Smooth muscle cell (in vitro differentiated cells): ENCODE data around the gene PSMC6. TPM values are rescaled to one million over a fixed set of nuclear protein-coding genes. Genes with fewer than 3 reads are reported as not detected.

Experiments used
- DNase-seq: peaks from one replicate; lab custom pipeline; 2025; ENCODE audit not compliant: unreplicated experiment; lab: John Stamatoyannopoulos, UW
- H2AFZ ChIP-seq: fragments of 200-600 bp; sonication (generic); 2 replicates; pipeline ENCODE4 v1.6.0; 2016; ENCODE audit warnings: antibody characterized with exemption, low read depth, mild to moderate bottlenecking
- H3F3A ChIP-seq: fragments of 200-600 bp; sonication (generic); 2 replicates; pipeline ENCODE4 v1.6.0; 2017; ENCODE audit warnings: antibody characterized with exemption, low read depth
- H3K27ac ChIP-seq: fragments of 200-600 bp; sonication (generic); 2 replicates; pipeline ENCODE4 v1.5.1; 2016; ENCODE audit warnings: low read depth, mild to moderate bottlenecking
- H3K27me3 ChIP-seq: fragments of 200-600 bp; sonication (generic); 2 replicates; pipeline ENCODE4 v1.6.1; 2016; ENCODE audit warnings: low read depth, mild to moderate bottlenecking
- H3K36me3 ChIP-seq: fragments of 200-600 bp; sonication (generic); 2 replicates; pipeline ENCODE4 v1.5.1; 2016; ENCODE audit warnings: low read depth
- H3K4me1 ChIP-seq: fragments of 200-600 bp; sonication (generic); 2 replicates; pipeline ENCODE4 v1.5.1; 2016; ENCODE audit warnings: low read depth
- H3K4me2 ChIP-seq: fragments of 200-600 bp; sonication (generic); 2 replicates; pipeline ENCODE4 v1.6.0; 2016; ENCODE audit warnings: mild to moderate bottlenecking
- H3K4me3 ChIP-seq: fragments of 200-600 bp; sonication (generic); 2 replicates; pipeline ENCODE4 v1.5.1; 2016; ENCODE audit warnings: mild to moderate bottlenecking
- H3K79me2 ChIP-seq: fragments of 200-600 bp; sonication (generic); 2 replicates; pipeline ENCODE4 v1.6.0; 2016; ENCODE audit warnings: low read depth, mild to moderate bottlenecking
- H3K9ac ChIP-seq: fragments of 200-600 bp; sonication (generic); 2 replicates; pipeline ENCODE4 v1.6.0; 2016; ENCODE audit warnings: low read depth
- H3K9me3 ChIP-seq: fragments of 200-600 bp; sonication (generic); replicated peaks from 2 replicates; pipeline ENCODE4 v1.5.1; 2016; ENCODE audit warnings: low read depth
- H4K20me1 ChIP-seq: fragments of 200-600 bp; sonication (generic); 2 replicates; pipeline ENCODE4 v1.6.0; 2016; ENCODE audit warnings: low read depth
- CTCF ChIP-seq: fragments of 200-600 bp; sonication (generic); IDR thresholded peaks from 2 replicates; pipeline ENCODE4 v1.5.1; 2017; ENCODE audit warnings: borderline replicate concordance, mild to moderate bottlenecking, antibody characterized with exemption; ENCODE audit not compliant: insufficient read depth, poor library complexity, severe bottlenecking
- WGBS: methylation state at CpG from one replicate; pipeline ENCODE4 v1.1.7; 2016; ENCODE audit warnings: low lambda C conversion rate; 5-methylcytosine and 5-hydroxymethylcytosine counted together
- polyA plus RNA-seq: library from polyadenylated mRNA; unstranded; fragments of >200 nt; fragmentation: Nextera tagmentation; extraction: Ambion mirVana; gene quantifications from 2 replicates; pipeline ENCODE4 v1.2.1, GENCODE V29; 2016
- total RNA-seq: library from RNA; depleted of rRNA; stranded (reverse); fragments of >200 nt; gene quantifications from 2 replicates; pipeline ENCODE4 v1.2.3, GENCODE V29; 2014

The PSMC6 gene
- 138 and 169 TPM in 2 replicates for total RNA-seq
- 90.9 and 91.9 TPM in 2 replicates for polyA plus RNA-seq

DNA sequence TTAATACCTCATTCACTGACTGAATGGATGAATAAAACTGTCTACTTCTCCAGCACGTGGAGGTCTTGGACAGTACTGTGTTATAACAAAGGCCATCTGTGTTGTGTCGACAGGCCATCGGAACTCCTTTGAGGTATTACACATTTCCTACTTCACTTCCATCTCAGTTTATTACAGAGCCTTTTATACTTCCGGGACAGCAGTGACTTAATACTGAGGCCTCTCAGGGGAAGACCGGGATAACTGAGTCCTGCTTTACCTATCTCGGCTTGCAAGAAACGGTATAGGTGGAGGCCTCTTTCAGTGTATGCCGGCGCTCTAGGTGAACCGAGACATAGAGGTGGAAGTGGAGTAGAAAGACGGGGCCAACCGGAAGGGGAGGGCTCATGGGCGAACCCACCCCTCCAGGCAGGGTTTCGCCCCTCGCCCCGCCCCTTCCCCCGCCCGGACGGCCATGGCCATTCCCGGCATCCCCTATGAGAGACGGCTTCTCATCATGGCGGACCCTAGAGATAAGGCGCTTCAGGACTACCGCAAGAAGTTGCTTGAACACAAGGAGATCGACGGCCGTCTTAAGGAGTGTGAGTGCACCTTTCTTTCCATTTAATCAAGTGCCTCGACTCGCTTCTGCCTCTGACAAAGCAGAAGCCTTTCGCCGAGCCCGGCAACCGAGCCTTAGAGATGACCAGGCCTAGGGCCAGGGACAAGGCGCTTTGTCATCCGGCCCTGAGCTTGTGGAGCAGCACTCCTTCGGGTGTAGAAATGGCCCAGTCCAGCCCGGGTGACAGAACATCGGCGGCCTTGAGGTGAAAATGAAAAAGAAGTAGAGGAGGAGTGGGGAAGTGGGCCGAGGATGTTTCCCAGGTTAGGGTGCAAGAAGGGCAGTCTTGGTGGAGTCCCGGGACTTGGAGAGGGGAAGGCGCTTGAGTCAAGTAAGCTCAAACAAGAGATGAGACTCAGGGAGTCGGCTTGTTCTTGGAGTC, at the start of gene PSMC6:
PSMC6 (plus strand) TSS at position 477 of the 983 bp plus-strand sequence; CDS start at position 497, 20 bp downstream.
- H2AFZ ChIP-seq = peak within 1 kb of the TSS; percentile 90
- DNase-seq = peak; percentile 76
- H3K9ac ChIP-seq = peak within 1 kb of the TSS; percentile 96
- no peaks in the 10 kb centered on the region for H3F3A ChIP-seq
- peaks cover 35% of the 10 kb centered on the region for H4K20me1 ChIP-seq
- TF ChIP-seq CTCF = no peak
- peaks cover 13% of the 10 kb centered on the region for H3K36me3 ChIP-seq
- peak within 1 kb of the TSS; percentile 97 for H3K4me3 ChIP-seq
- H3K79me2 ChIP-seq = peaks cover 47% of the 10 kb centered on the region
- peaks cover 13% of the 10 kb centered on the region for H3K4me1 ChIP-seq
- 3% methylated on average over 43 of the region's 43 CpGs for WGBS
- H3K9me3 ChIP-seq = no peaks in the 10 kb centered on the region
- peak within 1 kb of the TSS; percentile 91 for H3K27ac ChIP-seq
- H3K4me2 ChIP-seq = peak within 1 kb of the TSS; percentile 97
- H3K27me3 ChIP-seq = no peaks in the 10 kb centered on the region

- Histone ChIP-seq H3K27ac (no peak overlapping the region), H3K4me2 (no peak overlapping the region), H3K9me3 (no peaks in the 10 kb centered on the region), H3K4me1 (no peaks in the 10 kb centered on the region), H3K79me2 (no peaks in the 10 kb centered on the region), H3K27me3 (no peaks in the 10 kb centered on the region), H3K4me3 (no peak overlapping the region), H3K9ac (no peak overlapping the region), H2AFZ (no peak overlapping the region), H3K36me3 (peaks cover 3% of the 10 kb centered on the region), H3F3A (no peaks in the 10 kb centered on the region), H4K20me1 (no peaks in the 10 kb centered on the region)
- TF ChIP-seq CTCF = no peak
- no peak for DNase-seq
Measured at GRCh38 chr14:52660325-52660724, 46.7 kb upstream of the PSMC6 start.

- Histone ChIP-seq H3K9me3 (no peaks in the 10 kb centered on the region), H3K79me2 (no peaks in the 10 kb centered on the region)
- 81% methylated on average over 1 of the region's 1 CpG for WGBS
Measured at GRCh38 chr14:52660832-52661231, 46.2 kb upstream of the PSMC6 start.

More at GRCh38 chr14:52660832-52661231, 46.2 kb upstream of the PSMC6 start:
- Histone ChIP-seq H2AFZ (no peak overlapping the region), H4K20me1 (no peaks in the 10 kb centered on the region), H3K4me2 (no peak overlapping the region), H3K4me1 (no peaks in the 10 kb centered on the region), H3K27me3 (no peaks in the 10 kb centered on the region), H3K27ac (no peak overlapping the region), H3K9ac (no peak overlapping the region), H3F3A (no peaks in the 10 kb centered on the region), H3K4me3 (no peak overlapping the region), H3K36me3 (peaks cover 7% of the 10 kb centered on the region)
- TF ChIP-seq CTCF = no peak
- no peak for DNase-seq
